Ramos (cell line): ENCODE measurements around the gene RNF141.

Experiments
- in situ Hi-C: fragments of 300-500 bp; cut with MboI; formaldehyde crosslinking; loops from one replicate; pipeline ENCODE4 v1.14.3; 2022; ENCODE audit warnings: low sequenced_read_pairs; ENCODE audit not compliant: unreplicated experiment

Gene RNF141, protein sequence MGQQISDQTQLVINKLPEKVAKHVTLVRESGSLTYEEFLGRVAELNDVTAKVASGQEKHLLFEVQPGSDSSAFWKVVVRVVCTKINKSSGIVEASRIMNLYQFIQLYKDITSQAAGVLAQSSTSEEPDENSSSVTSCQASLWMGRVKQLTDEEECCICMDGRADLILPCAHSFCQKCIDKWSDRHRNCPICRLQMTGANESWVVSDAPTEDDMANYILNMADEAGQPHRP

DNA sequence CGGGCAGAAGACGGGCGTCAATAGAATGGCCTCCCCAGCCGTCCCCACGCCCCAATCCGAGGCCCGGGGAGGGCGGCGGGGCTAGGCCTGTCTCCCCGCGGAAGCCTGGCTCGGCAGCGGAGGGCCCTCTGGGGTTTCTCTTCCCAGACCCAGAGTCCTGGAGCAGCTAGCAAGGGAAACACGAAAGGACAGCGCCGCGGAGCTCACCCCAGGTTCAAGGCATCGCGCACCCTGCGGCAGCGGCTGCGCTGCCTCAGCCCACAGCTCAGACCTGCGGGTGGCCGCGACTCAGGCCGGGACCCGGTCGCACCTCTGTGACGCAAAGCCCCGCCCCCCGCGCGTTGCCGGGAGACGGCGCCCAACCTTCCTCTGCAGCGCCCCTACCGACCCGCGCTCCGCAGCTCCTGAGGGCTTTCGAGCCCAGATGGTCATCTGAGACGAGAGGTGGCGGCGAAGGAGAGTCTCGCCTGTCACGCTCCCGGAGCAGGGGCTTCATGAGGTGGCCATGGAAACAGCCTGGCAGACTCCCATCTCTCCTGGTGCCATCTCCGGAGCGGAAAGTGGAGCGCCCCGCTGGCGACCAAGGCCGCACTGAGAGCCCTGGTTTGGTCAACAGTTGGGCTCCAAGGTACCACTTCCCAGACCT, at the start of gene RNF141:
RNF141 (minus strand) TSS at position 273 of the 646 bp plus-strand sequence. CDS start 7,029 bp downstream, outside the sequence.
- in situ Hi-C loops: no loop called here

- in situ Hi-C loops: no loop called here
Observed at GRCh38 chr11:10590218-10590915, 49.4 kb upstream of the RNF141 start.

DNA sequence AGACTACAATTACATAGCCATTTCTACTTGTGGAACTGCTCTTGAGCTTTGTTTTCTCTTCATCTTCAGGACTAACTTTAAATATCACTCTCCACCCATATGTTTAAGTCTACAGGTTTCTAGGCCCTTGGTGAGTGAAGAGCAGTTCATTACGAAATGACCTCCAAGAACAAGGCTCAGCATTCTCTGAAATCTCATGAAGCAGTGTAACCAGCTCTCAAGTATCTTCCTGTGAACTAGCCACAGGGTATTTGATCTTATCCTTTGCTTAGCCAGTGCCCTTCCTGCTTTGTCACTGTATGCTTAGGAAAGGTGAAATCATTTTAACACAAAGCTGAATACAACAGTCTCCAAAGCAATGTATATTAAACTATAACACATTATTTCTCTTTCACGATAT, 47.9 kb upstream of the RNF141 start:
- in situ Hi-C loops: no loop called here

GRCh38 chr11:10587995-10588394, 47.0 kb upstream of the RNF141 start:
- in situ Hi-C loops: no loop called here

DNA sequence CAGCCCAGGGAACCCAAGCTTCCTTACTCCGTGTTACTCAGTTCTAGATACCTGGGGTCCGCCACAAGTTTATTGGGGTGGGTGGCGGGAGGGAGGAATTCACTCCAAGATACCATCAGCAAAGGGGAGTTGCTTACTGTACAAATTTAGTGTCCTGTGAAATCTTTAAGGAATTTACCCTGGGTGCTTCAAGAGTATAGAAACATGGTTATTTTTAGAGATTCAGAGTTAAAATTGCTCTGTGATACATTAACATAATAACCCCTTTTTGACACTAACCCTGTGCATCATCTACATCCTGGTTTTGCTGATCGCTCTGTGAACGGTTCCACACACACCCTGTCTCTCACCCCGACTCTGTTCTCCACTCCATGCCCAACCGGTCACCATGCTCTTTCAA, 46.4 kb upstream of the RNF141 start:
- in situ Hi-C loops: no loop called here

- in situ Hi-C loops: no loop called here
Observed at GRCh38 chr11:10584071-10584501, 43.1 kb upstream of the RNF141 start.

- in situ Hi-C loops: no loop called here
Observed at GRCh38 chr11:10581481-10582019, 40.6 kb upstream of the RNF141 start.

- in situ Hi-C loops: no loop called here
Observed at GRCh38 chr11:10580623-10581022, 39.6 kb upstream of the RNF141 start.

DNA sequence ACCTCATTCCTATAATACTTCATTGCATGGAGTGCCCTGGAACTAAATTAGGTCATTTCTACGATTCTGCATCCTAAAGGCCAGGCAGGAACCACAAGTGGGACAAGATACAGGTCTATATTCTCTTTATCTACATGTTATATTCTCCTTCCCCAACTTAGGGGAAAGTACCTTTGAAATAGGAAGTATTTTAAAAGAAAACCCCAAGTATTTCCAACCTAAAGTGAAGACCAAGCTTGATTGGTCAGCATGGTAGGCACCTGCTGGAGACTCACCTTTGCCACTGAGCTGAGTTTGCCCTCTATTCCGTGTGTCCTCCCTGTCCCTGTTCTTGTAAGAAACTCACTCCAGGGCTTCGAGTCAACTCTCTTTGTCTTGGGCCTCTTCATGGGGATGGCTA, 38.7 kb upstream of the RNF141 start:
- in situ Hi-C loops: no loop called here

DNA sequence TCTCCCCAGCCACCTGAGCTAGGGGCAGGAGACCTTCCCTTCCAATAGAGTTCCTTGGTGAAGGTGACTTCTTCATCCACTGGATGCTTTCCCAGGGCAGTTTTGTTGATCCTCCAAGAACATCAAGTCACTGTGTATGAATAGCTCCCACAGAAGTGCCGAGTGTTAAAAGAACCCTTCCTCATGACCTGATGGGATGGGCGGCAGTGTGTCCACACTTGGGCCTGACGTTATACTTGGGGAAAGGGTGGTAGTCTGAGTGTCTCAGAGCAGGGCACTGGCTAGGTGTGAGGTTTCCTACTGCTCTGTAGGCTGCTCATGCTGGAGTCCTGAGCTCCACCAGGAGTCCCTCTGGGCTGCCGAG, 35.0 kb upstream of the RNF141 start:
- in situ Hi-C loops: no loop called here

- in situ Hi-C loops: no loop called here
Observed at GRCh38 chr11:10575346-10576034, 34.5 kb upstream of the RNF141 start.

GRCh38 chr11:10573556-10573955, 32.6 kb upstream of the RNF141 start:
- in situ Hi-C loops: no loop called here

- in situ Hi-C loops: no loop called here
Observed at GRCh38 chr11:10573028-10573427, 32.0 kb upstream of the RNF141 start.

- in situ Hi-C loops: no loop called here
Observed at GRCh38 chr11:10572533-10572932, 31.5 kb upstream of the RNF141 start.

DNA sequence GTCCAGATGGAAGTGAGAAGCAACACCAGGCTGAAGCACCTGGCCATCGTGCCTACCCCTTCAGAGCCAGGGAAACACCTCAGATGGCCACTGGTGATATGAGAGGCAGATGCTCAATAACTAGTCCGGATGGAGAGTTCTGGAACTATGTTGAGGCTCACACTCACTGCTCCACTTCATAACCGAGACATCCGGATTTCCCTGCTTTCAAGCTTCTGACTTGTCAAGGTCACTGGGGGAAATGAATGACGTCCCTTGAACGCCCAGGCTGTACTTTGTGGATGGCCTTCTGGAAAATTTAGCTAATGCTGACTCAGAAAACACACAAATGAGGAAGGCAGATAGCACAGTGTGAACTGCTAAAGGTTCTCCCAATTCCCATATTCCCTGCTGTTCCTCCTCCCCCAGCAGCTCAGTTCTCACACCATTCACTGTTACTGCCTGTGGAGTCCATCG, 27.5 kb upstream of the RNF141 start, which contains the start of gene LYVE1:
LYVE1 (minus strand) TSS at position 180 of the 456 bp plus-strand sequence; CDS start at position 47, 133 bp downstream.
- in situ Hi-C loops: no loop called here

DNA sequence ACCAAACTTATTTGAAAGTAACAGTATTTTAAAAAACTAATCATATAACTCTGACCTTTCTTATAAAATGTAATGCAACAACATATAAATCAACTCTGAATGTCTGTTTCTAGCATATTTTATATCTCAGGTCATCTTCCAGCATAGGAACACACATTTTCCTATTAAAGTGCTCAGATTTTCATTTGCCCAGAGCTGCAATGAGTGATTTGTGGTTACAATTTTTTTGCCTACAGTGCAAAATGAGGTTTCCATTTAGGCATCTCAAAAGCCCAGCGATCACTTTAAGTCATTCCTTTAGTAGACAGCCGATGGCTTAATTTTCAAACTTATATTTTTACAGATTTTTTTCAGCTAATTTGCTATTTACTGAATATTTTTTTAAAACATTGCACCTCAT, 26.5 kb upstream of the RNF141 start:
- in situ Hi-C loops: no loop called here

DNA sequence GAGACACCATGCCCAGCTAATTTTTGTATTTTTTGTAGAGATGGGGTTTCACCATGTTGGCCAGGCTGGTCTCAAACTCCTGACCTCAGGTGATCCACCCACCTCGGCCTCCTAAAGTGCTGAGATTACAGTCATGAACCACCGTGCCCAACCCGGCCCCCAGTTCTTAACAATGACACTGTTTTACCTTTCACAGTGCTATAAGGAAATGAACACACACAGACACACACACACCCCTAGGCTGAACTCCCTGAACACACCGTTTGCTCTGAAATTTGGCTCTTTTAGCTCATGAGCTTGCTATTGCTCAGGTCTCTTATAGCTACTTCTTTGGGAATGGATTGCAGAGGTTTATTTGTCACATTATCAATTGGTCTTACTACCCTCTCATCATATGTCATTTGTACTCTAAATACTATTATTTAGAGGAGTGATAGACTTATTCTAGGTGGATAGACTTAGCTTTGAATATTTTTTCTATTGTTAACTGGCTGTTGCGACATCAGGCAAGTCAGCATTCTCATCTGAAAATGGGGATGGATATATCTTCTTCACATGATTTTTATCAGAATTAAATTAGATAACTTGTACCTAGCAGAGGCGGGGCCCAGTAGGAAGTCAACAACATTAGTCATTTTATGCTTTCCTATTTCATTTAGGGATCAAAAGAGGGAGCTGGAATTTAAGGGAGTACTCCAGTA, 25.4 kb upstream of the RNF141 start:
- in situ Hi-C loops: no loop called here

DNA sequence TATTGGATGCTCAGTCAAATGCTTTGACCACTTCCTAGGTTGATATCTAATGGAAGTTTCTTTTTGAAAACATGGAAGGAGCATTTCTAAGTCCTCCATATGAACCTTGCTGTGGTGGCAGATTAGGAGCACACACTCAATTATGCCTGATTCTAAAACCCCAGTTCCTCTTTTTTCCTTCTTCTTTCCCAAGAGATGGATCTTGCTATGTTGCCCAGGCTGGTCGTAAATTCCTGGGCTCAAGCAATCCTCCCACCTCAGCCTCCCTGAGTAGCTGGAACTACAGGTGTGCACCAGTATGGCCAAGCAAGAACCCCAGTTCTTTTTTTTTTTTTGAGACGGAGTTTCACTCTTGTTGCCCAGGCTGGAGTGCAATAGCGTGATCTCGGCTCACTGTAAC, 24.5 kb upstream of the RNF141 start:
- in situ Hi-C loops: no loop called here

DNA sequence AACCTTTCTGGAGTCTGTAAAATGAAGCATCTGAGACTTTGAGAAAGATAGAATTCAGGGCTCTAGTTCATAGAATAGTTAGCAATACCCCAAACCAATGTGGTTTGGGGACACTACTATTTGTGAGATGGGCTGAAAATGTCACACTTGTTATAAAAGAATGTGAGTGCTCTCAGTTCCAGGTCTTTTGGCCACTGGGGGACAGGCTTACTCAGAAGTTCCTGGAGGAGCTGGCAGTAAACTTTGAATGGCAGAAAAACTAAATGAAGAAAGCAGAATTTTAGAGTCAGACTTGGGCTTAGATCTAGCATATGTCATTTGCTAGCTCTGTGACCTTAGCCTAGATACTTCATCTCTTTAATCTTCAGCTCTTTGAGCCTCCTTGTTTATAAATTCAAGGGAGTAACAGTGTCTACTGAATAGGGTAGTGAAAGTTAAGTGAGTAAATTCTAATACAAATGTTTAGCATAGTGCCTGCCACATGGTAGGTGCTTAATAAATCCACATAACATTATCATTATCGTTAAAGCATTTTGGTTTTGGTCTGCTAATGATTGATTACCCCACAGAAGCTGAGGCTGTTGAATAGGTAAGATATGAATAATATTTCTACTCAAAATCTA, 23.8 kb upstream of the RNF141 start:
- in situ Hi-C loops: no loop called here
